Measurements from ENCODE around the gene PHGDH.

PHGDH gene

GRCh38 chr1:119773711-119774241, 62.0 kb downstream of the PHGDH start:
- TF ChIP-seq SIN3A (IDR thresholded peaks at IDR 0.05; ENCODE audit: borderline replicate concordance, insufficient read depth, low read length) = no peak
- TF ChIP-seq REST (IDR thresholded peaks at IDR 0.05; ENCODE audit: insufficient read depth in 1 of 2, low read depth in 2 of 2, low read length in 2 of 2) = no peak
- no peak for TF ChIP-seq TAF1 (IDR thresholded peaks at IDR 0.05; ENCODE audit: borderline replicate concordance, insufficient read depth, low read length)
- TF ChIP-seq FOXP2 (optimal IDR thresholded peaks at IDR 0.05; ENCODE audit: borderline replicate concordance, extremely low read depth, extremely low read length, insufficient read depth) = no peak
- TF ChIP-seq POLR2AphosphoS5 (IDR thresholded peaks at IDR 0.05; ENCODE audit: low read depth, low read length) = no peak

GRCh38 chr1:119774746-119775490, 63.2 kb downstream of the PHGDH start:
- TF ChIP-seq TAF1 (IDR thresholded peaks at IDR 0.05; ENCODE audit: borderline replicate concordance, insufficient read depth, low read length) = no peak
- TF ChIP-seq REST (IDR thresholded peaks at IDR 0.05; ENCODE audit: insufficient read depth in 1 of 2, low read depth in 2 of 2, low read length in 2 of 2) = no peak
- TF ChIP-seq FOXP2 (optimal IDR thresholded peaks at IDR 0.05; ENCODE audit: borderline replicate concordance, extremely low read depth, extremely low read length, insufficient read depth) = no peak
- TF ChIP-seq SIN3A (IDR thresholded peaks at IDR 0.05; ENCODE audit: borderline replicate concordance, insufficient read depth, low read length) = no peak
- no peak for TF ChIP-seq POLR2AphosphoS5 (IDR thresholded peaks at IDR 0.05; ENCODE audit: low read depth, low read length)

GRCh38 chr1:119778359-119778758, 66.6 kb downstream of the PHGDH start:
- TF ChIP-seq POLR2AphosphoS5 (IDR thresholded peaks at IDR 0.05; ENCODE audit: low read depth, low read length) (no peak), SIN3A (IDR thresholded peaks at IDR 0.05; ENCODE audit: borderline replicate concordance, insufficient read depth, low read length) (no peak), FOXP2 (optimal IDR thresholded peaks at IDR 0.05; ENCODE audit: borderline replicate concordance, extremely low read depth, extremely low read length, insufficient read depth) (no peak), TAF1 (IDR thresholded peaks at IDR 0.05; ENCODE audit: borderline replicate concordance, insufficient read depth, low read length) (no peak), REST (IDR thresholded peaks at IDR 0.05; ENCODE audit: insufficient read depth in 1 of 2, low read depth in 2 of 2, low read length in 2 of 2) (no peak)

- no peak for TF ChIP-seq REST (IDR thresholded peaks at IDR 0.05; ENCODE audit: insufficient read depth in 1 of 2, low read depth in 2 of 2, low read length in 2 of 2)
- no peak for TF ChIP-seq FOXP2 (optimal IDR thresholded peaks at IDR 0.05; ENCODE audit: borderline replicate concordance, extremely low read depth, extremely low read length, insufficient read depth)
- no peak for TF ChIP-seq POLR2AphosphoS5 (IDR thresholded peaks at IDR 0.05; ENCODE audit: low read depth, low read length)
- no peak for TF ChIP-seq SIN3A (IDR thresholded peaks at IDR 0.05; ENCODE audit: borderline replicate concordance, insufficient read depth, low read length)
- no peak for TF ChIP-seq TAF1 (IDR thresholded peaks at IDR 0.05; ENCODE audit: borderline replicate concordance, insufficient read depth, low read length)
Observed at GRCh38 chr1:119778886-119779560, 67.3 kb downstream of the PHGDH start.

All from PFSK-1 (cell line).